ENCODE results near the gene ARSJ. TPM values are rescaled to one million over a fixed set of nuclear protein-coding genes. Genes with fewer than 3 reads are reported as not detected.
A peak's percentile ranks its signal among the peaks of the same experiment; 100 is the strongest.

The ARSJ gene
- total and polyA plus RNA-seq, 2 of the 8 experiments (the other 6 are each of a cell fraction or from before 2014, with no cell fraction given), result 1.4 to 6.3 TPM

GRCh38 chr4:113919145-113919544 lies 60.3 kb downstream of the ARSJ start:
- Histone ChIP-seq H3K79me2 (ENCODE audit: control insufficient read depth in 1 of 2, insufficient read depth in 2 of 2, low read length in 2 of 2) (no peaks in the 10 kb centered on the region), H2BK5ac (ENCODE audit: low read depth, low read length) (peak overlapping the region; percentile 53; the same call in 1 of the 2 replicates), H3K9ac (replicated peaks in 1 of 4; ENCODE audit: extremely low read depth in 1 of 4, low read depth in 3 of 4, low read length in 3 of 4) (no peak overlapping the region), H4K20me1 (replicated peaks in 1 of 2; ENCODE audit: control insufficient read depth in 1 of 2, insufficient read depth in 2 of 2, low read length in 2 of 2) (no peaks in the 10 kb centered on the region), H4K8ac (ENCODE audit: extremely low read depth, insufficient read depth, low read length) (no peak overlapping the region), H2AK5ac (ENCODE audit: low read depth, low read length) (no peak overlapping the region), H2BK12ac (ENCODE audit: low read depth, low read length) (no peak overlapping the region; the same call in 1 of the 2 replicates), H4K5ac (ENCODE audit: insufficient read length, low read depth, low read length) (no peak overlapping the region), H3K23ac (ENCODE audit: insufficient read length) (no peak overlapping the region), H4K91ac (replicated peaks; ENCODE audit: insufficient read length, low read length) (no peak overlapping the region), H3K14ac (ENCODE audit: insufficient read length) (no peak overlapping the region), H3K79me1 (ENCODE audit: low read depth, low read length) (no peaks in the 10 kb centered on the region), H3K4me3 (ENCODE audit: extremely low read depth in 1 of 4, insufficient read depth in 2 of 4, low read depth in 3 of 4, low read length in 4 of 4) (no peak overlapping the region), H2BK15ac (ENCODE audit: low read length) (no peak overlapping the region), H2BK120ac (replicated peaks; ENCODE audit: low read depth, low read length) (no peak overlapping the region), H3K4me1 (replicated peaks in 1 of 4; ENCODE audit: control insufficient read depth in 3 of 4, insufficient read depth in 4 of 4, low read length in 3 of 4) (peaks cover 0 to 3% (median 0%) of the 10 kb centered on the region in 4 experiments; a peak in 1 of 7 replicates), H3K4ac (replicated peaks; ENCODE audit: insufficient read length, low read depth, low read length) (no peak overlapping the region), H3K27ac (ENCODE audit: low read depth, low read length) (no peak overlapping the region), H3K56ac (replicated peaks; ENCODE audit: insufficient read length, low read depth, low read length) (no peak overlapping the region), H3K4me2 (ENCODE audit: insufficient read depth in 1 of 2, low read depth in 2 of 2, low read length in 2 of 2) (no peak overlapping the region), H3K18ac (ENCODE audit: extremely low read depth, low read length) (no peak overlapping the region), H2BK20ac (ENCODE audit: low read length) (no peak overlapping the region), H2AFZ (ENCODE audit: low read length) (no peak overlapping the region), H3K23me2 (ENCODE audit: low read depth, low read length) (no peaks in the 10 kb centered on the region), H3K9me3 (ENCODE audit: insufficient read depth in 2 of 2, low read depth in 1 of 2, low read length in 1 of 2) (no peaks in the 10 kb centered on the region), H3K36me3 (ENCODE audit: control insufficient read depth in 2 of 4, insufficient read depth in 4 of 4, low read length in 3 of 4) (no peaks in the 10 kb centered on the region), H3K27me3 (replicated peaks in 1 of 4; ENCODE audit: control insufficient read depth in 3 of 4, extremely low read depth in 1 of 4, insufficient read depth in 3 of 4, low read length in 3 of 4) (no peaks in the 10 kb centered on the region)
- DNase-seq (ENCODE audit: low read depth in 1 of 2, low spot score in 2 of 2) (no peak), FAIRE-seq (no peak)
- ChIA-PET CTCF (ENCODE audit: partially characterized antibody) (interaction anchor here (1.1 kb wide), 1 partner anchor 34 kb away, joined by 3 read pairs; no protein-coding TSS in a partner anchor), POLR2A (ENCODE audit: partially characterized antibody) (no interaction called here)
- TF ChIP-seq CEBPB (IDR thresholded peaks at IDR 0.05; ENCODE audit: low read depth, low read length), result no peak
- no peak for TF ChIP-seq RNF2 (IDR thresholded peaks at IDR 0.05; ENCODE audit: borderline replicate concordance, low read depth, low read length, missing control alignments, poor library complexity, severe bottlenecking)
- TF ChIP-seq KDM5A (IDR thresholded peaks at IDR 0.05; ENCODE audit: low read length), result no peak
- no peak for TF ChIP-seq POLR2A (IDR thresholded peaks at IDR 0.05; ENCODE audit: control extremely low read depth in 1 of 2, low read depth in 2 of 2, low read length in 2 of 2)
- TF ChIP-seq RFX5 (IDR thresholded peaks at IDR 0.05; ENCODE audit: borderline replicate concordance, low read depth, low read length), result no peak
- no peak for TF ChIP-seq ZNF274 (IDR thresholded peaks at IDR 0.05; ENCODE audit: borderline replicate concordance, extremely low read depth, low read length)
- 53% methylated on average over 5 of the region's 5 CpGs; no CpG with 5 or more reads in 1 of the 2 experiments for WGBS, 2 experiments (ENCODE audit: extremely low coverage in 1 of 2, insufficient coverage in 1 of 2, insufficient read length in 1 of 2, insufficient replicate concordance in 2 of 2, low coverage in 1 of 2, low lambda C conversion rate in 2 of 2, missing lambda C conversion rate in 1 of 2)

All from H1 (cell line).